RWPE2 (cell line): Measurements from ENCODE around the gene CPT1A.

Source experiments
- ATAC-seq: fragments of 200-7000 bp; cut with Tn5 transposase; 3 replicates; pipeline ENCODE4 v1.9.1; 2021; ENCODE audit warnings: low read depth
- DNase-seq: peaks from one replicate; pipeline ENCODE4 v3.0.0-alpha.2; 2020; ENCODE audit warnings: low spot score
- H3K27ac ChIP-seq: fragments of 450-650 bp; 2 replicates; pipeline ENCODE4 v1.5.1; 2017; ENCODE audit warnings: mild to moderate bottlenecking; ENCODE audit not compliant: poor library complexity, severe bottlenecking
- H3K27me3 ChIP-seq: fragments of 250-450 bp; sonication (Bioruptor Pico); 2 replicates; pipeline ENCODE4 v1.5.1; 2021; ENCODE audit warnings: mild to moderate bottlenecking, moderate library complexity; ENCODE audit not compliant: insufficient read depth, poor library complexity, severe bottlenecking
- H3K36me3 ChIP-seq: fragments of 250-450 bp; sonication (Bioruptor Pico); 2 replicates; pipeline ENCODE4 v1.5.1; 2020; ENCODE audit warnings: low read depth, mild to moderate bottlenecking, moderate library complexity
- H3K4me1 ChIP-seq: fragments of 250-450 bp; sonication (Bioruptor Pico); 2 replicates; pipeline ENCODE4 v1.5.1; 2021; ENCODE audit warnings: mild to moderate bottlenecking, moderate library complexity; ENCODE audit not compliant: insufficient read depth, poor library complexity, severe bottlenecking
- H3K4me3 ChIP-seq: fragments of 250-450 bp; sonication (Bioruptor Pico); 2 replicates; pipeline ENCODE4 v1.5.1; 2021; ENCODE audit warnings: mild to moderate bottlenecking, moderate library complexity; ENCODE audit not compliant: severe bottlenecking
- H3K9me3 ChIP-seq: fragments of 250-450 bp; sonication (Bioruptor Pico); 2 replicates; pipeline ENCODE4 v1.5.1; 2021; ENCODE audit warnings: mild to moderate bottlenecking, moderate library complexity; ENCODE audit not compliant: severe bottlenecking
- CTCF ChIP-seq: fragments of 450-650 bp; IDR thresholded peaks from one replicate; pipeline ENCODE4 v1.5.1; 2017; ENCODE audit warnings: mild to moderate bottlenecking, moderate library complexity; ENCODE audit not compliant: poor library complexity, severe bottlenecking

The CPT1A gene

GRCh38 chr11:68852628-68853027 lies 10.9 kb upstream of the CPT1A start:
- H3K27ac ChIP-seq: no peak overlapping the region
- no peak for TF ChIP-seq CTCF
- no peaks in the 10 kb centered on the region for H3K9me3 ChIP-seq
- DNase-seq (no peak), ATAC-seq (no peak)
- no peaks in the 10 kb centered on the region for H3K36me3 ChIP-seq
- peaks cover 30% of the 10 kb centered on the region for H3K27me3 ChIP-seq
- no peaks in the 10 kb centered on the region for H3K4me1 ChIP-seq
- no peak overlapping the region for H3K4me3 ChIP-seq

- Histone ChIP-seq H3K27ac (no peak overlapping the region), H3K27me3 (peaks cover 5% of the 10 kb centered on the region), H3K36me3 (no peaks in the 10 kb centered on the region), H3K4me3 (no peak overlapping the region), H3K4me1 (peaks cover 3% of the 10 kb centered on the region), H3K9me3 (no peaks in the 10 kb centered on the region)
- ATAC-seq: no peak
- TF ChIP-seq CTCF: no peak
- DNase-seq: no peak
These were observed 6.7 kb upstream of the CPT1A start for GRCh38 chr11:68848429-68848828.

GRCh38 chr11:68847395-68847794 lies 5.7 kb upstream of the CPT1A start:
- ATAC-seq (no peak), DNase-seq (no peak)
- Histone ChIP-seq H3K9me3 (no peaks in the 10 kb centered on the region), H3K36me3 (no peaks in the 10 kb centered on the region), H3K27me3 (no peaks in the 10 kb centered on the region), H3K4me3 (no peak overlapping the region), H3K4me1 (peaks cover 3% of the 10 kb centered on the region), H3K27ac (no peak overlapping the region)
- no peak for TF ChIP-seq CTCF

GRCh38 chr11:68845351-68846002 lies 3.8 kb upstream of the CPT1A start:
- TF ChIP-seq CTCF: no peak
- Histone ChIP-seq H3K27me3 (no peaks in the 10 kb centered on the region), H3K27ac (no peak overlapping the region), H3K36me3 (no peaks in the 10 kb centered on the region), H3K4me1 (peaks cover 3% of the 10 kb centered on the region), H3K9me3 (no peaks in the 10 kb centered on the region), H3K4me3 (no peak overlapping the region)
- no peak for ATAC-seq
- no peak for DNase-seq

GRCh38 chr11:68844801-68845200 lies 3.1 kb upstream of the CPT1A start:
- no peak for ATAC-seq
- no peak overlapping the region for H3K27ac ChIP-seq
- no peak for TF ChIP-seq CTCF
- H3K27me3 ChIP-seq: no peaks in the 10 kb centered on the region
- H3K4me1 ChIP-seq: peaks cover 9% of the 10 kb centered on the region
- H3K36me3 ChIP-seq: no peaks in the 10 kb centered on the region
- H3K4me3 ChIP-seq: no peak overlapping the region
- H3K9me3 ChIP-seq: no peaks in the 10 kb centered on the region
- no peak for DNase-seq
